HG03521 (cell line): Measurements from ENCODE around the gene N4BP2.

Source experiments
- ATAC-seq: cut with Tn5 transposase; IDR thresholded peaks from one replicate; pipeline ENCODE4 v1.9.1; 2021; ENCODE audit warnings: mild to moderate bottlenecking, moderate library complexity; ENCODE audit not compliant: unreplicated experiment

N4BP2 gene

DNA sequence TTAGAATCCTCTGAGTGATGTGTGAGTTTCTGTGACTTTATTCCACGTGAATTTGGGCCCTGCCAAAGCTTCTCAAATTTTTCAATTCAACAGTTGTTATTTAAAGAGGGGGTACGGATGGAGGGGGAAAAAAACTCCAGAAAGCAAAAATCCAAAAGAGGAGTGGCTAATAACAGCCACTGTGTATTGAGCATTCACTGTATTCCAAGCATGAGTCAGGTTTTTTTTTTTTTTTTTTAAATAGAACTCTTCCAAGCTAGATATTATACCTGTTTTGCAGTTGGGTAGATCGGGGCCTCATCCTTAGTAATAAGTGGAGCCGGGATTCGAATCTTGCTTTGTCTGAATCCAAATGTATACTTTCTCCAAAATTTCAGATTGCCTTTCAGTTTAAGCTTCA is 133.8 kb downstream of the N4BP2 start:
- no peak for ATAC-seq

DNA sequence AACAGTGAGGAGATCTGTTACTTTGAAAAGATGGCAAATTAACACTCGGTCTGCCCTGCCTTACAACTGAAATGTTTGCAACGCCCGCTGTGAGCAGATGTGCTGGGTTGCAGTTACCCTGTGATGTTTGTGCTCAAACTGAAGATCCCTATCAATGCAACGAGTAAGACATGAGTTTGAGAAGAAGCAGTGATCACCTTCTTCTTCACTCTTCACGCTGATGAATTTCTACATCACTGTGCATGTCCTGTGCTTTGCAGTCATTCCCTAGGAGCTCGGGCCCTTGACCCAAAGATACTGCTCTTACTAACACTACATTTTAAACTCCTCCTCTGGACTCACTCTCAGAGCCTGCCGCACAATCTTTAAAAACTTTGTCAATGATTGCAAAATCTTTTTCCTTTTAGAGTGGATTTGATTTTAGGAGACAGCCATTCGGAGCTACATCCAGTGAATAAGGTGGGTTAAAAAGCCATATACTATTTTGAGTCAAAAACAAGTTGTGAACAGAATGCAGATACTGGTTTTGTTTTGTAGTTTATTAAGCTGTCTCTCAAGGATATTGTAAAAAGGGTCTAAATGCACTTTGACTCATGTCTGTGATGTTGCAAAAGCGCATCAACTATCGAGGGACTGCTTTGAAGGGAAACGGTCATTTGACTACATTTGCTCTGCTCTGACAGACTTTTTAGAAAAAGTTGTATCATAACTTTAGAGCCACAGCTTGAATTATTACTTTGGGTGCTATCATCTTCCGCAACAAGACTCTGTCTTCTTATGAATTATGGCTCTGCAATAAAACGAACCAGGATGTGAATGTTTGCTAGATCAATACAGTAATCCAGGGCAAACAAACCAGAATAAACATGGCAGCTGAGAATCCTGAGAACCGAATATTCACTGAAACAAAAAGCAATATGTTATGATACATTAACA is 134.5 kb downstream of the N4BP2 start:
- no peak for ATAC-seq

GRCh38 chr4:40192114-40193015 is 135.7 kb downstream of the N4BP2 start:
- peak; percentile 22 for ATAC-seq

DNA sequence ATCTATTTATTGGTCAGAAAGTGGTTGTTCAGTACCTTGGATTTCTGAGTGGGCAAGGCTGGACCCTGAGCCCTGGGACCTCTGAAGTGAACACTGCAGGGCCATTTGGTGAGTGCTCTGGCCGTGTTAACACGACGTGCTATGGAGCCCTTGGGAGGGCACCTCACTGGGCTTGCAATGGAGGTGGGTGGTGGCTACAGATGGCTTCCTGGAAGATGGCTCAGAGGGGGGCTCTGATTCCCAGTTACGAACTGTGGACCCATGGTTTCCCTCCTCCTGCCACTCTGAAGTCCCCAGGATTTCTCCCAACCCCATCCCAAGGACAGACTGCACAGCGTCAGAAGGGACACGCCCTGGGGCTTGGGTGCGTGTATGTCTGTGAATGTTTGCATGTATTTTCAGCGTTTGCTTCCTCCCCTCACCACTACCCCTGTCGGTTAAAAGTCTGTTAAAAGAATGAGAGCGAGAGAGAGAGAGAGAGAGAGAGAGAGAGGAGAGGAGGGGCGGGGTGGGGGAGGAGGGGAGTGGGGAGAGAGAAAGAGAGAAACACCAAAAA is 136.4 kb downstream of the N4BP2 start:
- peak; percentile 30 for ATAC-seq

- no peak for ATAC-seq
These were observed 136.9 kb downstream of the N4BP2 start for GRCh38 chr4:40193578-40193977.

DNA sequence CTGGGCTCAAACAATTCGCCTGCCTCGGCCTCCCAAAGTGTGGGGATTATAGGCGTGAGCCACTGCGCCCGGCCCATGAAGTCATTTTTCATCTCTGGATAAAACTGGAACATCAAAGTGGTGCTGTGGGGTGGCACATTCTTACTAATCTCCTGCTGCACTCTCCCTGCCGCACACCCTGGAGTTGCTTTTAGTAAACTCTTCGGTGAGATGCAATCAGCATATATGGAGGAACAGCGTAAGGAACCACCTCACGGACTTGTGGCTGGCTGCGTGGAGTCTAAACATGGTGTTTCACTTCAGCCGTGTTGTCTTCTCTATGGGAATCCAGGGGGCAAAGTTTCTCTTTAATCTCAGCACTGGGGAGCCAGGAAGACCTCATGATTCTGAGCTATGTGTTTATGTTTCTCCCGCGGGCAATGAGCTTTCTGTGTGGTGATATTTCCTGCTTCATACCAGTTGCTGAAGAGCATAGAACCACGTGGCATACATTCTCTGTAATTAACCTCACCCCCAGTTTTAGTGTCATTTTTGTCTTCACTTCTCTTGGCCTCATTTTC is 138.0 kb downstream of the N4BP2 start:
- ATAC-seq, result no peak

DNA sequence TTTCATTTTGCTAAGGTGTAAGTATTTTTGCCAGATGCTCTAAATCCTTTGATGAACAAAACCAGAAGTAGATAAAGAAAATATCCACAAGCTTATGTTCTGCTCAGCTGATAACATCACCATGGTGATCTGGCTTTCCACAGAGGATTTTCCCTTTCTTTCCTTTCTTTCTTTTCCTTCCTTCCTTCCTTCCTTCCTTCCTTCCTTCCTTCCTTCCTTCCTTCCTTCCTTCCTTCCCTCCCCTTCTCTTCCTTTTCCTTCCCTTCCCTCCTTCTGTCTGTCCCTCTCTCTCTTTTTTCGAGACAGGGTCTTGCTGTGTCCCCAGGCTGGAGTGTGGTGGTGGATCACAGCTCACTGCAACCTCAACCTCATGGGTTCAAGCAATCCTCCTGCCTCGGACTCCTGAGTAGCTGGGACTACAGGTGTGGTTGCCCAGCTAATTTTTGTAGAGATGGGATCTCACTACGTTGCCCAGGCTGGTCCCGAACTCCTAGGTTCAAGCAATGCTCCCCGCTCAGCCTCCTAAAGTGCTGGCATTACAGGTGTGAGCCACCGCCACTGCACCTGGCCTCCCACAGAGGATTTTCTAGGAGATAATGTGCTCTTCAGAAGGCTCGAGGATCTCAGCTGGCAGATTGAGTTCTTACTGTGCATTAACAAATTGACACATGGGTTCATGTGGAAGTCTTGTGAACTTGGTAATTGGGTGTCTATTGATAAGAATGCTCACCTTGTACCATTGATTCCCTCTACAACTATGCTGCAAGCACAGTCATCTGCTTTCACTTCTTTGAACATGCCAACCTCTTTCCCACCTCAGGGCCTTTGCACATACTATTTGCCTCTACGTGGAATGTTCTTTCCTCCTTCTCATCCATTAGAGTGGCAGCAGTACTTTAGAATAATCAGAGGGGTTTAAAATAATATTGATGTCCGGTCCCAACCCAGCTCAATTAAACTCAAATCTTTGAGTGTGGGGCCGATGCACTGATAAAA is 138.8 kb downstream of the N4BP2 start:
- ATAC-seq, result no peak

- no peak for ATAC-seq
These were observed 139.6 kb downstream of the N4BP2 start for GRCh38 chr4:40196272-40196671.

GRCh38 chr4:40196724-40197281 is 140.2 kb downstream of the N4BP2 start, which contains the start of gene RHOH:
Gene RHOH, plus strand, starts transcription at chr4:40197031. Its CDS starts 46,356 bp downstream, at chr4:40243387.
- ATAC-seq, result no peak

- no peak for ATAC-seq
These were observed 141.4 kb downstream of the N4BP2 start for GRCh38 chr4:40197879-40198689.

DNA sequence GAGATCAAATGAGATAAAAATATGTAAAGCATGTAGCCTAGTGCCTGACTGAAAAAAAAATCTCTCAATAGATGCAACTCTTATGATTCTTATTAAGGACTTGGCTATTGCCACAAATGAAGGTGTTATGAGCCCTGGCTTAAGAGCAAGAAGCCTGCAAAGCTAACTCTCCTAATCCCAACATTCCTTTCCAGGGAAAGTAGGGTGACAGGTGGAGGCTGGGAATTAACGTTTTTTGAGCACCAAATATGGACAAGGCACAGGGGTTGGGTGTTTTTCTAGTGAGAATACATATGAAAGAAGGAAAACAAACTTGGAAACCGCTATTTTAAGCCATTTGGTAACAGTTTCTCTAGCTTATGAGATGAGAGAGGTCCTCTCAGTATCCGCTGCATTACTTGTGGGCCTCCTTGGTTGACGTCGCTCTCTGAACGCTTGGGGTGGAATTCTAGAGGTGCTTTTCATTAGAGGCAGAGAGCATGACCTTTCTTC is 142.6 kb downstream of the N4BP2 start:
- no peak for ATAC-seq

DNA sequence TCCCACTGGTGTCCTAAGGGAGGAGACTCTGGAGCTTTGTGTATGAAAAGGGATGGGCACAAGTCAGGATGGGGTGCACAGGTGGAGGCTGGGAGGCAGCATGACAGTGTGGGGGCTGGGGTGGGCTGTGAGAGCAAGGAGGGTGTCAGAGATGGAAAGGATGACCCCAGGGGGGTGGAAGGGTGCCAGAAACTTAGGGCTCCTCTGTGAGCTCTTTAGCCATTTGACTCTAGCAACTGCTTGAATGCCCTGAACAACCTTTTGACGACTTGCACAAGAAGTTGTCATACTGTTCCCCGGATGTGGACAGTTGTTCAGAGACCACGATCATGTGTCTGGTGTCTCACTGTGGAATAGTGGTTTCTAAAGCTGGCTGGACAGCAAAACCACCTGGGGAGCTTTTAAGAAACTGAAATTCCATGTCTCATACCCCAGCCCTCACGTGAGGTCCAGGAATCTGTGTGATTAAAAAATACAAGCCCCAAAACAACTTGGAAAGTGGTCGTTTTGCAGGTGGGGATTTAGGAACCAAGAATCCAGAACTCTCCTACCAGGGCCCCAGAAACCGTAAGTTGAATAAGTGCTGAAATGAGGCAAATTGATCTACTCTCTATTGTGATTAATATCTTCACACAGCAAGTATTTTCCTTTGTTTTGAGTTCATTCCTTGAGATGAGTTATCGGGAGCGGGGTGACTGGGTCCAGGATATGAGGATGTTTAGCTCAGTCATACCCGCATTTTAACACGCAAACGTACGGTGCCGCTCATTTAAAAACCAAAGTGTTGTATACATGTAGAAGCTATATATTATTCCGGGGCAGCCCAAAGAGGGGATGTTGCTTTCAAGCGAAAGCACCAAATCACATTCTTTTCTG is 143.6 kb downstream of the N4BP2 start:
- ATAC-seq, result peak; percentile 55

GRCh38 chr4:40200875-40201801 is 144.5 kb downstream of the N4BP2 start:
- ATAC-seq, result no peak

GRCh38 chr4:40201898-40202297 is 145.2 kb downstream of the N4BP2 start:
- ATAC-seq, result no peak

GRCh38 chr4:40202474-40202873 is 145.8 kb downstream of the N4BP2 start:
- ATAC-seq, result no peak

DNA sequence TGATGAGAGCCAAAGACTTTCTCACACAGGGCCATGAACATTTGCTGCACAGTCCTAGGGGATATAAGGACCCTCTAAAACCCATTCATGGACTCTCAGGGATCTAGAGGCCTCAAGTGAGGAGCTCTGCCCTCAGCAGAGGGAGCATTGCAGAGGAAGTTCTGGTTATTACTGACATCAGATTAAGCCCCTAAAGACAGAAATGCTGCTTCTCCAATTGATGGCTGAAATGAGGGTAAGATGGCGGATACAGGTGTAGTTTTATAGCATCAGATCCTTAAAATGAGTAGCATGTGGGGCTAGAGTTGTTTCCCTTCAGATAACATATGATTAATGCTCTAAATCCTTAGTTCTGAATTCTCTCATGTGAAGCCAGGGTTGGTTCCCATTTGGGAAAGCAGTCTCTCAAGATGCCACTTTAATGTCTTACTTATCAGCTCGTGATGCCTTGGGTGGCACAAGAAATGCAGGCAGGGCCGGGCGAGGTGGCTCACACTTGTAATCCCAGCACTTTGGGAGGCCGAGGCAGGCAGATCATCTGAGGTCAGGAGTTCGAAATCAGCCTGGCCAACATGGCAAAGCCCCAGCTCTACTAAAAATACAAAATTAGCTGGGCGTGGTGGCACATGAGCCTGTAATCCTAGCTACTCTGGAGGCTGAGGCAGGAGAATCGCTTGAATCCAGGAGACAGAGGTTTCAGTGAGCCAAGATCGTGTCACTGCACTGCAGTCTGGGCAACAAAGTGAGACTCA is 148.0 kb downstream of the N4BP2 start:
- no peak for ATAC-seq
